GM12878 (cell line): ENCODE results near the gene CCDC88C.

Source experiments
- ATF7 ChIP-seq: fragments of 450-650 bp; IDR thresholded peaks from 2 replicates; pipeline ENCODE4 v1.6.1; 2016; ENCODE audit warnings: low read depth, mild to moderate bottlenecking
- RELB ChIP-seq: fragments of 450-650 bp; IDR thresholded peaks from 2 replicates; pipeline ENCODE4 v1.6.1; 2017; ENCODE audit warnings: low read depth, mild to moderate bottlenecking, moderate library complexity

- TF ChIP-seq RELB (peak; percentile 74), ATF7 (peak; percentile 83)
Observed at GRCh38 chr14:91229743-91230200, 187.8 kb downstream of the CCDC88C start.
